GM12878 (cell line): ENCODE data around the gene SNN. TPM values are rescaled to one million over a fixed set of nuclear protein-coding genes. Genes with fewer than 3 reads are reported as not detected.

Experiments
- ATAC-seq: fragments of 200-7000 bp; cut with Tn5 transposase; 3 replicates; pipeline ENCODE4 v1.9.1; 2020; ENCODE audit warnings: mild to moderate bottlenecking, moderate library complexity
- BruUV-seq: library from RNA; stranded (reverse); fragments of 400-500 nt; replicated peaks from 2 replicates; lab custom pipeline; 2021; lab: Mats Ljungman, UMichigan
- CTCF ChIA-PET: fragments of 300-600 bp; sonication (Branson Sonifier 250); formaldehyde crosslinking; extraction: SDS; loops from one replicate; lab custom pipeline; 2021; ENCODE audit warnings: inconsistent platforms; lab: Yijun Ruan, JAX
- POLR2A ChIA-PET: fragments of 350-600 bp; formaldehyde crosslinking; extraction: SDS; loops from one replicate; lab custom pipeline; 2021; ENCODE audit warnings: inconsistent platforms; lab: Charles Lee
- RAD21 ChIA-PET: fragments of 300-600 bp; sonication (Branson Sonifier 250); formaldehyde crosslinking; loops from one replicate; lab custom pipeline; 2023; ENCODE audit warnings: antibody characterized with exemption; ENCODE audit not compliant: unreplicated experiment; lab: Charles Lee
- SMC1A ChIA-PET: fragments of 300-600 bp; sonication (Branson Sonifier 250); formaldehyde crosslinking; loops from one replicate; lab custom pipeline; 2023; ENCODE audit not compliant: unreplicated experiment, uncharacterized antibody; lab: Charles Lee
- DNase-seq: peaks from one replicate; pipeline ENCODE4 v3.0.0-alpha.2; 2011; ENCODE audit warnings: low read depth, low spot score
- FAIRE-seq: peaks from 3 replicates; lab custom pipeline; 2011; peaks lifted over from hg19 to GRCh38; lab: Jason Lieb, UNC
- H2AFZ ChIP-seq: 2 replicates; pipeline ENCODE4 v1.6.0; 2011; ENCODE audit warnings: low read depth, low read length, control low read depth; ENCODE audit not compliant: control insufficient read depth
- H3K27ac ChIP-seq: 2 replicates; pipeline ENCODE4 v1.5.1; 2011; ENCODE audit warnings: control low read depth; ENCODE audit not compliant: control insufficient read depth, insufficient read depth
- H3K27me3 ChIP-seq, 2 experiments: replicated peaks in 1 of 2; 2 replicates each; pipeline versions ENCODE4 v1.6.0 to v1.6.1; 2011; ENCODE audit warnings: low read length in 1 of 2; ENCODE audit not compliant: control insufficient read depth in 2 of 2, insufficient read depth in 2 of 2
- H3K36me3 ChIP-seq, 2 experiments: 2 replicates each; pipeline ENCODE4 v1.5.1; 2011; ENCODE audit warnings: low read length in 1 of 2; ENCODE audit not compliant: control insufficient read depth in 2 of 2, insufficient read depth in 2 of 2
- H3K4me1 ChIP-seq: 2 replicates; pipeline ENCODE4 v1.6.1; 2011; ENCODE audit warnings: mild to moderate bottlenecking, low read length, moderate library complexity, mixed read lengths; ENCODE audit not compliant: control insufficient read depth, insufficient read depth
- H3K4me2 ChIP-seq: 2 replicates; pipeline ENCODE4 v1.6.0; 2011; ENCODE audit warnings: control low read depth; ENCODE audit not compliant: control insufficient read depth, insufficient read depth
- H3K4me3 ChIP-seq: fragments of 200-600 bp; sonication (generic); 2 replicates; pipeline ENCODE4 v1.5.1; 2016
- H3K79me2 ChIP-seq: 2 replicates; pipeline ENCODE4 v1.6.0; 2011; ENCODE audit warnings: low read length; ENCODE audit not compliant: control insufficient read depth, insufficient read depth
- H3K9ac ChIP-seq: 2 replicates; pipeline ENCODE4 v1.8.0; 2011; ENCODE audit warnings: low read length, control low read depth, mixed read lengths; ENCODE audit not compliant: control insufficient read depth, insufficient read depth
- H3K9me3 ChIP-seq: replicated peaks from 3 replicates; pipeline ENCODE4 v1.5.1; 2011; ENCODE audit warnings: mild to moderate bottlenecking, low read length; ENCODE audit not compliant: control insufficient read depth, insufficient read depth
- H4K20me1 ChIP-seq: 2 replicates; pipeline ENCODE4 v1.6.0; 2011; ENCODE audit not compliant: control insufficient read depth, insufficient read depth
- BCL11A ChIP-seq: IDR thresholded peaks from 2 replicates; pipeline ENCODE4 v1.6.1; 2011; ENCODE audit warnings: low read depth, low read length
- BCLAF1 ChIP-seq: fragments of 450-650 bp; IDR thresholded peaks from 2 replicates; pipeline ENCODE4 v1.6.1; 2017; ENCODE audit warnings: antibody characterized with exemption, mild to moderate bottlenecking, moderate library complexity
- CEBPB ChIP-seq, 2 experiments: fragments of 150-350 bp in 1 of 2; IDR thresholded peaks; 2 replicates each; pipeline ENCODE4 v1.6.1; 2012 to 2014; ENCODE audit warnings: low read depth in 2 of 2, low read length in 2 of 2, borderline replicate concordance in 1 of 2, inconsistent platforms in 1 of 2
- CHD4 ChIP-seq: fragments of 200-600 bp; sonication (generic); IDR thresholded peaks from 2 replicates; pipeline ENCODE4 v1.6.1; 2016; ENCODE audit warnings: mild to moderate bottlenecking
- IKZF2 ChIP-seq, 2 experiments: fragments of 450-650 bp; IDR thresholded peaks; 2 replicates each; pipeline ENCODE4 v1.6.1; 2017; ENCODE audit warnings: mild to moderate bottlenecking in 2 of 2, moderate library complexity in 2 of 2
- KDM1A ChIP-seq: fragments of 200-600 bp; sonication (generic); IDR thresholded peaks from 2 replicates; pipeline ENCODE4 v1.6.1; 2016; ENCODE audit warnings: borderline replicate concordance
- KLF5 ChIP-seq: fragments of 450-650 bp; IDR thresholded peaks from 2 replicates; pipeline ENCODE4 v1.6.1; 2014; ENCODE audit warnings: mild to moderate bottlenecking; ENCODE audit not compliant: partially characterized antibody
- LARP7 ChIP-seq: fragments of 450-650 bp; IDR thresholded peaks from 2 replicates; pipeline ENCODE4 v1.6.1; 2017; ENCODE audit warnings: mild to moderate bottlenecking
- POLR2A ChIP-seq: IDR thresholded peaks from 2 replicates; pipeline ENCODE4 v1.6.1; 2011; ENCODE audit warnings: low read depth, mild to moderate bottlenecking, low read length
- SMAD1 ChIP-seq: fragments of 450-650 bp; IDR thresholded peaks from 2 replicates; pipeline ENCODE4 v1.6.1; 2018; ENCODE audit warnings: mild to moderate bottlenecking, low read depth; ENCODE audit not compliant: partially characterized antibody
- SMARCA5 ChIP-seq: fragments of 450-650 bp; IDR thresholded peaks from 2 replicates; pipeline ENCODE4 v1.6.1; 2017; ENCODE audit warnings: mild to moderate bottlenecking
- SPI1 ChIP-seq: IDR thresholded peaks from 2 replicates; pipeline ENCODE4 v1.6.1; 2011; ENCODE audit warnings: low read depth, mild to moderate bottlenecking, low read length, moderate library complexity, borderline replicate concordance; ENCODE audit not compliant: insufficient read depth
- TBL1XR1 ChIP-seq: IDR thresholded peaks from 2 replicates; pipeline ENCODE4 v1.6.1; 2012; ENCODE audit warnings: low read depth, low read length, improper control_type of control experiment
- WRNIP1 ChIP-seq: IDR thresholded peaks from 2 replicates; pipeline ENCODE4 v1.6.1; 2011; ENCODE audit warnings: low read depth, low read length, improper control_type of control experiment, borderline replicate concordance
- ZNF384 ChIP-seq: IDR thresholded peaks from 2 replicates; pipeline ENCODE4 v1.6.1; 2012; ENCODE audit warnings: low read depth, mild to moderate bottlenecking, low read length, improper control_type of control experiment, borderline replicate concordance
- ZNF622 ChIP-seq: fragments of 450-650 bp; IDR thresholded peaks from 2 replicates; pipeline ENCODE4 v1.6.1; 2017; ENCODE audit warnings: mild to moderate bottlenecking, inconsistent platforms
- WGBS: methylation state at CpG from one replicate; pipeline ENCODE4 v1.1.6; 2016; ENCODE audit warnings: low lambda C conversion rate; ENCODE audit not compliant: insufficient replicate concordance, insufficient coverage; ENCODE audit errors: missing lambda C conversion rate; 5-methylcytosine and 5-hydroxymethylcytosine counted together
- in situ Hi-C: fragments of 300-500 bp; cut with MboI; formaldehyde crosslinking; loops from 9 replicates; pipeline ENCODE4 v1.14.3; 2018; ENCODE audit warnings: mixed read lengths
- intact Hi-C: fragments of 100-400 bp; cut with micrococcal nuclease; formaldehyde crosslinking; loops from one replicate; pipeline ENCODE4 v1.14.2; 2022; ENCODE audit not compliant: unreplicated experiment
- polyA plus RNA-seq, 11 experiments: library from polyadenylated mRNA; depleted of rRNA in 4 of 11; unstranded in 6 of 11; stranded (reverse) in 5 of 11; fragments of >200 nt; fragmentation: Nextera tagmentation in 4 of 11; fragmentation: Illumina TruSeq in 1 of 11; extraction: Ambion mirVana in 4 of 11; extraction: Trizol in 1 of 11; gene quantifications; 1 replicate in 1 of 11; 2 replicates in 10 of 11; pipeline versions ENCODE4 v1.2.1 to v1.2.3, GENCODE V29; 2011 to 2016; ENCODE audit warnings: inconsistent platforms in 2 of 11, missing spikeins in 2 of 11, low read depth in 1 of 11
- total RNA-seq, 4 experiments: library from RNA; depleted of rRNA in 3 of 4; stranded (reverse); fragments of >200 nt in 3 of 4; fragmentation: Illumina TruSeq in 1 of 4; extraction: Trizol in 1 of 4; gene quantifications; 2 replicates each; pipeline versions ENCODE4 v1.2.1 to v1.2.3, GENCODE V29; 2013 to 2021

The SNN gene
- total and polyA plus RNA-seq, 10 of the 15 experiments (the other 5 are each of a cell fraction or from before 2014, with no cell fraction given), result 2.2 to 43.4 (median 27.8) TPM

DNA sequence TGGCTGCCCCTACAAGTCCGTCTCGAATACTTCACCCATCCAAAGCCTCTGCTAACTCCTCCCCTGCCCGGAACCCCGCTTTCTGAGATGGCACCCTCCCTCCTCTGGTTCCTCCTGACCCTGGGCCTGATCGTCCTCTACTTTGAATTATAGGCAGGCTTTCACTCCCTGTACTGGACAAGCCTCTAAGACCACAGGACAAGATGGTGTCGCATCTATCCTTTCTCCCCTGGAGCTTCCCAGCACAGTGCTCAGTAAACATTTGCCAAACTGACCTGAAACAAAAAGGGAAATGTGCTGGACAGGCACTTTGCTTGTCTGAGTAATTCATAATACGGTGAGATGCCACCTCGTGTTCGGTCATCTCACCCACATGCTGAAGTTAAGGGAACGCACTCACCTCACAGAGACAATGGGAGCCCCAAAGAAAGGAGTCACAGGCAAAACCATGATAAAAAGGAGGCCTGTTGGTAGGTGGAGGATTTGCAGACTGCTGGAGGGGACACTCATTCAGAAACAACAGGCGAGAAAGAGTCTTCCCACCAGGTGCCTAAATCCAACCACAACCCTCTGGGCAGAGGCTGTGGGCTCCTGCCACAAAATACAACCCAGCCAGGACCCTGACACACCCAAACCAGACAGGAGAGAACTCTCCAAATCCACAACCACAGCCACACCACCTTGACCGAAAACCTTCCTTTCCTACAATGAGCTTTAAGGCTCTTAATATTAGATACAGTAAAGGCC is 28.2 kb downstream of the SNN start:
- ChIA-PET POLR2A (no interaction called here), RAD21 (no interaction called here), CTCF (no interaction called here), SMC1A (interaction anchor here (2.2 kb wide), 1 partner anchor 22 kb away, joined by 5 read pairs; no protein-coding TSS in a partner anchor)
- Histone ChIP-seq H3K36me3 (peaks cover 39 to 45% of the 10 kb centered on the region in 2 experiments), H3K4me1 (0 out of 2 replicates have a peak, but pooled peaks cover 3% of the 10 kb centered on the region), H3K9ac (no peak overlapping the region), H3K4me2 (no peak overlapping the region), H2AFZ (no peak overlapping the region), H3K79me2 (peaks cover 5% of the 10 kb centered on the region), H3K4me3 (no peak overlapping the region), H3K27me3 (no peaks in the 10 kb centered on the region), H3K27ac (no peak overlapping the region), H4K20me1 (no peaks in the 10 kb centered on the region; the same call in 1 of the 2 replicates), H3K9me3 (no peaks in the 10 kb centered on the region)
- TF ChIP-seq LARP7, result no peak
- no peak for TF ChIP-seq ZNF622
- TF ChIP-seq SMAD1, result no peak
- no peak for TF ChIP-seq POLR2A
- TF ChIP-seq WRNIP1, result no peak
- DNase-seq (no peak), FAIRE-seq (no peak), ATAC-seq (no peak)
- intact Hi-C loops (no loop called here), in situ Hi-C loops (no loop called here)
- 92% methylated on average over 12 of the region's 12 CpGs for WGBS
- BruUV-seq, result no TSS peak

DNA sequence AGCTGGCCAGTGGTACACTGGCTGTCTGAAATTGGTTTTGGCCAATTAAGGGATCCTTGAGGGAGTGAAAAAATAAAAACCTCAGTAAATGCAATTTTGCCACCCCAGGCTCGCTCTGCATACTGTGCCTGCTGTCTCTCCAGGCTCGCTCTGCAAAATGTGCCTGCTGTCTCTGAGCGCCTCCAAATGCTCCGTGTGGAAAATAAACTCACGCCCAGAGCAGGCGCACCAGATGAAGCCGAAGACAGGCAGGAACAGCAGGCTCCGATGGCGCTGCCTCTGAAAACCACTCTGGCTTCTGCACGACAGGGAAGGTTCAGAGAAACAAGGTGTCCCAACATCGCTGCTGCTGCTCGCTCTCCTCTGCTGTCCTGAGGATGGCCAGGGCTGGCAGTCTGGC is 29.1 kb downstream of the SNN start:
- POLR2A ChIA-PET, result interaction anchor here (0.6 to 1.6 kb wide), 3 partner anchors 9 to 127 kb away, joined by 3 to 4 read pairs (median 3); no protein-coding TSS in a partner anchor
- CTCF ChIA-PET, result interaction anchor here (0.7 to 1.3 kb wide), 4 partner anchors 8 to 221 kb away, joined by 3 to 4 read pairs (median 3); no protein-coding TSS in a partner anchor
- TF ChIP-seq TBL1XR1, result no peak
- TF ChIP-seq IKZF2 (IDR thresholded peaks at IDR 0.05), result no peak
- TF ChIP-seq CEBPB (IDR thresholded peaks at IDR 0.05; ENCODE audit: borderline replicate concordance in 1 of 2, low read depth in 2 of 2, low read length in 2 of 2), result no peak
- no peak for TF ChIP-seq BCLAF1
- TF ChIP-seq SMARCA5, result no peak
- TF ChIP-seq KDM1A, result no peak
- no peak for TF ChIP-seq SPI1
- TF ChIP-seq ZNF384, result no peak
- TF ChIP-seq BCL11A, result no peak
- no peak for TF ChIP-seq CHD4
- no peak for TF ChIP-seq KLF5

More for the DNA sequence above, 29.1 kb downstream of the SNN start:
- in situ Hi-C loops, result no loop called here
- Histone ChIP-seq H3K9me3 (no peaks in the 10 kb centered on the region), H3K36me3 (peaks cover 34 to 40% of the 10 kb centered on the region in 2 experiments), H4K20me1 (no peaks in the 10 kb centered on the region; the same call in 1 of the 2 replicates), H2AFZ (no peak overlapping the region), H3K27me3 (no peaks in the 10 kb centered on the region), H3K27ac (no peak overlapping the region), H3K4me1 (no peaks in the 10 kb centered on the region), H3K79me2 (peaks cover 5% of the 10 kb centered on the region), H3K4me2 (no peak overlapping the region), H3K4me3 (no peak overlapping the region), H3K9ac (no peak overlapping the region)
- SMC1A ChIA-PET, result interaction anchor here (1.1 to 2.2 kb wide), 2 partner anchors 8 to 21 kb away, joined by 5 read pairs; no protein-coding TSS in a partner anchor
- RAD21 ChIA-PET, result interaction anchor here (0.6 to 1.0 kb wide), 3 partner anchors 8 to 116 kb away, joined by 3 to 4 read pairs (median 3); no protein-coding TSS in a partner anchor
- DNase-seq, result no peak
- FAIRE-seq, result no peak
- 97% methylated on average over 12 of the region's 12 CpGs for WGBS
- intact Hi-C loops, result no loop called here
- BruUV-seq, result no TSS peak
- ATAC-seq, result no peak
